Vagina (tissue), 2 donors: ENCODE data around the gene ZBTB25.

Experiments used
- CTCF ChIP-seq, 3 experiments: fragments of 450-650 bp in 2 of 3; fragments of 200-600 bp in 1 of 3; sonication (generic) in 1 of 3; IDR thresholded peaks; one replicate each; pipeline ENCODE4 v1.5.1; 2017 to 2019; ENCODE audit warnings: antibody characterized with exemption in 3 of 3, mild to moderate bottlenecking in 2 of 3, moderate library complexity in 2 of 3
- POLR2AphosphoS5 ChIP-seq, 2 donors: sonication (generic); formaldehyde crosslinking; IDR thresholded peaks; one replicate each; pipeline ENCODE4 v1.9.0; 2017; ENCODE audit warnings: antibody characterized with exemption in 2 of 2, mild to moderate bottlenecking in 2 of 2, low read depth in 1 of 2; ENCODE audit not compliant: insufficient read depth in 1 of 2

GRCh38 chr14:64447876-64448670 lies 55.6 kb downstream of the ZBTB25 start:
- TF ChIP-seq CTCF (IDR thresholded peaks at IDR 0.05) (no peak), POLR2AphosphoS5 (IDR thresholded peaks at IDR 0.05; ENCODE audit: insufficient read depth in 1 of 2, low read depth in 1 of 2) (no peak)
